Hepatocyte (in vitro differentiated cells): ENCODE measurements around the gene ATG16L1. TPM values are rescaled to one million over a fixed set of nuclear protein-coding genes. Genes with fewer than 3 reads are reported as not detected.
A peak's percentile ranks its signal among the peaks of the same experiment; 100 is the strongest.

ENCODE experiments used
- DNase-seq: peaks from one replicate; pipeline ENCODE4 v3.0.0-alpha.2; 2016; ENCODE audit warnings: low spot score
- H2AFZ ChIP-seq: fragments of 200-600 bp; sonication (generic); 2 replicates; pipeline ENCODE4 v1.6.0; 2016; ENCODE audit warnings: antibody characterized with exemption, mild to moderate bottlenecking
- H3K27ac ChIP-seq: fragments of 200-600 bp; sonication (generic); 2 replicates; pipeline ENCODE4 v1.5.1; 2016; ENCODE audit warnings: mild to moderate bottlenecking
- H3K27me3 ChIP-seq: fragments of 200-600 bp; sonication (generic); 2 replicates; pipeline ENCODE4 v1.6.1; 2016
- H3K36me3 ChIP-seq: fragments of 200-600 bp; sonication (generic); replicated peaks from 2 replicates; pipeline ENCODE4 v1.5.1; 2016; ENCODE audit warnings: low read depth; ENCODE audit not compliant: insufficient read depth
- H3K4me1 ChIP-seq: fragments of 200-600 bp; sonication (generic); 2 replicates; pipeline ENCODE4 v1.5.1; 2016; ENCODE audit warnings: mild to moderate bottlenecking, moderate library complexity; ENCODE audit not compliant: insufficient read depth
- H3K4me2 ChIP-seq: fragments of 200-600 bp; sonication (generic); 2 replicates; pipeline ENCODE4 v1.6.0; 2016
- H3K4me3 ChIP-seq: fragments of 200-600 bp; sonication (generic); 2 replicates; pipeline ENCODE4 v1.5.1; 2016; ENCODE audit warnings: mild to moderate bottlenecking
- H3K79me2 ChIP-seq: fragments of 200-600 bp; sonication (generic); 2 replicates; pipeline ENCODE4 v1.6.0; 2017; ENCODE audit warnings: mild to moderate bottlenecking
- H3K9me2 ChIP-seq: fragments of 200-600 bp; sonication (generic); replicated peaks from 2 replicates; pipeline ENCODE4 v1.6.0; 2017; ENCODE audit warnings: mild to moderate bottlenecking; ENCODE audit not compliant: insufficient read depth
- H3K9me3 ChIP-seq: fragments of 200-600 bp; sonication (generic); 2 replicates; pipeline ENCODE4 v1.5.1; 2016; ENCODE audit warnings: low read depth, mild to moderate bottlenecking
- H4K20me1 ChIP-seq: fragments of 200-600 bp; sonication (generic); 2 replicates; pipeline ENCODE4 v1.6.0; 2016; ENCODE audit warnings: mild to moderate bottlenecking; ENCODE audit not compliant: insufficient read depth, poor library complexity, severe bottlenecking
- CTCF ChIP-seq: fragments of 200-600 bp; sonication (generic); IDR thresholded peaks from 2 replicates; pipeline ENCODE4 v1.5.1; 2016; ENCODE audit warnings: antibody characterized with exemption, mild to moderate bottlenecking; ENCODE audit not compliant: poor library complexity
- EZH2 ChIP-seq: fragments of 200-600 bp; sonication (generic); IDR thresholded peaks from 2 replicates; pipeline ENCODE4 v1.6.1; 2016; ENCODE audit warnings: antibody characterized with exemption, mild to moderate bottlenecking, borderline replicate concordance
- EZH2phosphoT487 ChIP-seq: fragments of 200-600 bp; sonication (generic); IDR thresholded peaks from one replicate; pipeline ENCODE4 v1.6.1; 2018; ENCODE audit warnings: antibody characterized with exemption, mild to moderate bottlenecking, low read depth, moderate library complexity; ENCODE audit not compliant: unreplicated experiment, severe bottlenecking
- WGBS: methylation state at CpG from one replicate; pipeline ENCODE4 v1.1.6; 2016; ENCODE audit warnings: low lambda C conversion rate; ENCODE audit errors: missing lambda C conversion rate; 5-methylcytosine and 5-hydroxymethylcytosine counted together
- polyA plus RNA-seq: library from polyadenylated mRNA; unstranded; fragments of >200 nt; fragmentation: Nextera tagmentation; extraction: Ambion mirVana; gene quantifications from 2 replicates; pipeline ENCODE4 v1.2.1, GENCODE V29; 2016
- total RNA-seq: library from RNA; depleted of rRNA; stranded (reverse); fragments of >200 nt; gene quantifications from 2 replicates; pipeline ENCODE4 v1.2.3, GENCODE V29; 2014

The ATG16L1 gene
- total and polyA plus RNA-seq, 2 experiments from 2014 or later = 15.7 to 28.2 TPM

- H2AFZ ChIP-seq = no peak overlapping the region
- TF ChIP-seq EZH2phosphoT487 (no peak), CTCF (no peak), EZH2 (no peak)
Observed at GRCh38 chr2:233247744-233248143, 3.7 kb upstream of the ATG16L1 start.

GRCh38 chr2:233248999-233249398 is 2.5 kb upstream of the ATG16L1 start:
- Histone ChIP-seq H3K27me3 (no peaks in the 10 kb centered on the region), H3K4me1 (peaks cover 5% of the 10 kb centered on the region), H3K4me3 (no peak overlapping the region), H3K36me3 (no peaks in the 10 kb centered on the region), H2AFZ (no peak overlapping the region), H3K27ac (no peak overlapping the region), H3K9me3 (no peaks in the 10 kb centered on the region), H4K20me1 (no peaks in the 10 kb centered on the region), H3K4me2 (no peak overlapping the region), H3K79me2 (peaks cover 21% of the 10 kb centered on the region), H3K9me2 (no peaks in the 10 kb centered on the region)
- no peak for DNase-seq
- no peak for TF ChIP-seq EZH2
- TF ChIP-seq CTCF = no peak
- TF ChIP-seq EZH2phosphoT487 = no peak
- 89% methylated on average over 7 of the region's 7 CpGs for WGBS

More at GRCh38 chr2:233247744-233248143, 3.7 kb upstream of the ATG16L1 start:
- Histone ChIP-seq H3K36me3 (no peaks in the 10 kb centered on the region), H3K9me3 (no peaks in the 10 kb centered on the region), H4K20me1 (no peaks in the 10 kb centered on the region), H3K27ac (peak overlapping the region; percentile 51), H3K4me1 (no peaks in the 10 kb centered on the region), H3K4me3 (no peak overlapping the region), H3K79me2 (peaks cover 9% of the 10 kb centered on the region), H3K4me2 (no peak overlapping the region), H3K9me2 (no peaks in the 10 kb centered on the region), H3K27me3 (no peaks in the 10 kb centered on the region)
- DNase-seq = peak; percentile 61

- no peaks in the 10 kb centered on the region for H3K36me3 ChIP-seq
- no peak overlapping the region for H3K27ac ChIP-seq
- H3K4me2 ChIP-seq = no peak overlapping the region
- H3K27me3 ChIP-seq = no peaks in the 10 kb centered on the region
- no peaks in the 10 kb centered on the region for H3K9me2 ChIP-seq
- H3K79me2 ChIP-seq = peaks cover 37% of the 10 kb centered on the region
- no peaks in the 10 kb centered on the region for H4K20me1 ChIP-seq
- H2AFZ ChIP-seq = peak overlapping the region; percentile 79
- TF ChIP-seq CTCF (no peak), EZH2phosphoT487 (no peak), EZH2 (no peak)
- peaks cover 5% of the 10 kb centered on the region for H3K4me1 ChIP-seq
- H3K9me3 ChIP-seq = no peaks in the 10 kb centered on the region
- no peak overlapping the region for H3K4me3 ChIP-seq
- 97% methylated on average over 9 of the region's 9 CpGs for WGBS
- DNase-seq = no peak
Observed at GRCh38 chr2:233250568-233250967, 905 bp upstream of the ATG16L1 start.

GRCh38 chr2:233250985-233251305 is 528 bp upstream of the ATG16L1 start:
- H3K36me3 ChIP-seq = no peaks in the 10 kb centered on the region
- no peak for DNase-seq
- H3K4me3 ChIP-seq = no peak overlapping the region
- WGBS = 84% methylated on average over 1 of the region's 1 CpG
- H3K79me2 ChIP-seq = peaks cover 40% of the 10 kb centered on the region
- TF ChIP-seq EZH2 (no peak), CTCF (no peak), EZH2phosphoT487 (no peak)
- no peaks in the 10 kb centered on the region for H3K9me2 ChIP-seq
- no peaks in the 10 kb centered on the region for H3K9me3 ChIP-seq
- no peaks in the 10 kb centered on the region for H4K20me1 ChIP-seq
- H3K27me3 ChIP-seq = no peaks in the 10 kb centered on the region
- H3K4me2 ChIP-seq = peak overlapping the region; percentile 69
- H3K27ac ChIP-seq = peak overlapping the region; percentile 85
- H2AFZ ChIP-seq = peak overlapping the region; percentile 79
- peaks cover 5% of the 10 kb centered on the region for H3K4me1 ChIP-seq
